HFFc6 (cell line): ENCODE measurements around the gene CFAP161. TPM values are rescaled to one million over a fixed set of nuclear protein-coding genes. Genes with fewer than 3 reads are reported as not detected.

Source experiments
- DNase-seq: peaks from one replicate; pipeline ENCODE4 v3.0.0-alpha.2; 2018
- H3K27ac Mint-ChIP-seq: 2 replicates; pipeline ENCODE4 v1.8.0; 2020; ENCODE audit warnings: mild to moderate bottlenecking, mixed read lengths
- H3K27me3 Mint-ChIP-seq: 2 replicates; pipeline ENCODE4 v1.8.0; 2021; ENCODE audit warnings: mild to moderate bottlenecking, moderate library complexity, mixed read lengths; ENCODE audit not compliant: insufficient read depth
- H3K36me3 Mint-ChIP-seq: 2 replicates; pipeline ENCODE4 v1.8.0; 2021; ENCODE audit warnings: low read depth, mixed read lengths
- H3K4me1 Mint-ChIP-seq: 2 replicates; pipeline ENCODE4 v1.8.0; 2020; ENCODE audit warnings: low read depth, mixed read lengths
- H3K4me3 Mint-ChIP-seq: 2 replicates; pipeline ENCODE4 v1.8.0; 2020; ENCODE audit warnings: mild to moderate bottlenecking, moderate library complexity, mixed read lengths
- H3K9me3 Mint-ChIP-seq: 2 replicates; pipeline ENCODE4 v1.8.0; 2020; ENCODE audit warnings: mild to moderate bottlenecking, mixed read lengths
- total RNA-seq, 6 experiments: library from RNA; stranded (reverse); fragmentation: NEBNext Ultra II Directional; extraction: Animal tissue kit (Norgen Biotek cat#: 25700); gene quantifications; 2 replicates in 1 of 6; 3 replicates in 5 of 6; pipeline ENCODE4 v1.2.3, GENCODE V29; 2021
- TF ChIP-seq, protein P1 (sequence below): fragments of 200-600 bp; sonication (generic); IDR thresholded peaks from 2 replicates; pipeline ENCODE4 v1.5.0; 2021; ENCODE audit warnings: antibody characterized with exemption, mild to moderate bottlenecking

CFAP161 gene
- total RNA-seq, 6 experiments from 2014 or later: 0.20 to 0.43 TPM; not detected in 4

DNA sequence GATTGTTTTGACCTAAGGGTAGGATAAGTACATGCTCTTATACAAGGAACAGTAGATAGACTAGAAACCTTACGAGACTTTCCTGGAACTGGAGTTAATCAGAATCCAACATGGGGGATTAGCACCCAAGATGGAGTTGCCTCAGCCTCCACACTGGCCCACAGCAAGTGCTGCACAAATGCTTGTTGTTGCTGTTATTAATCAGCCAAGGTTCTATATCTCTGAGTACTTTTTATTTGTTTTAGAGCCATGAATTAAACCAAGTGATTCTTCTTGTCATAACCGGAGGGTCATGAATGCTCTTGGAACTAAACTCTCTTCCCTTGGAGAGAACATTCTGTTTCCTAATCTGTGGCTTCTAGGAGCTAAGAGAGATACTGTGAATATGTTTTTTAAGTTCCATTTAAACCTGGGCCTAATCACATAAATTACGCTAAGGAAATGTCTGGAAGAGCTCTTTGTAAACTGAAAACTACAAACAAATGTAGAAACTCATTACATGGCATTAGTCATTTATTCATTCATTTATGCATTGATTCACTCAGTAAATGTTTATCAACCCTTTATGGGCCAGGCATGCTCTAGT lies 56.9 kb downstream of the CFAP161 start:
- no peak overlapping the region for H3K27ac Mint-ChIP-seq
- H3K27me3 Mint-ChIP-seq: peaks cover 5% of the 10 kb centered on the region
- TF ChIP-seq, protein P1, sequence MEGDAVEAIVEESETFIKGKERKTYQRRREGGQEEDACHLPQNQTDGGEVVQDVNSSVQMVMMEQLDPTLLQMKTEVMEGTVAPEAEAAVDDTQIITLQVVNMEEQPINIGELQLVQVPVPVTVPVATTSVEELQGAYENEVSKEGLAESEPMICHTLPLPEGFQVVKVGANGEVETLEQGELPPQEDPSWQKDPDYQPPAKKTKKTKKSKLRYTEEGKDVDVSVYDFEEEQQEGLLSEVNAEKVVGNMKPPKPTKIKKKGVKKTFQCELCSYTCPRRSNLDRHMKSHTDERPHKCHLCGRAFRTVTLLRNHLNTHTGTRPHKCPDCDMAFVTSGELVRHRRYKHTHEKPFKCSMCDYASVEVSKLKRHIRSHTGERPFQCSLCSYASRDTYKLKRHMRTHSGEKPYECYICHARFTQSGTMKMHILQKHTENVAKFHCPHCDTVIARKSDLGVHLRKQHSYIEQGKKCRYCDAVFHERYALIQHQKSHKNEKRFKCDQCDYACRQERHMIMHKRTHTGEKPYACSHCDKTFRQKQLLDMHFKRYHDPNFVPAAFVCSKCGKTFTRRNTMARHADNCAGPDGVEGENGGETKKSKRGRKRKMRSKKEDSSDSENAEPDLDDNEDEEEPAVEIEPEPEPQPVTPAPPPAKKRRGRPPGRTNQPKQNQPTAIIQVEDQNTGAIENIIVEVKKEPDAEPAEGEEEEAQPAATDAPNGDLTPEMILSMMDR: no peak
- H3K4me3 Mint-ChIP-seq: no peak overlapping the region
- no peaks in the 10 kb centered on the region for H3K36me3 Mint-ChIP-seq
- DNase-seq: no peak
- no peaks in the 10 kb centered on the region for H3K9me3 Mint-ChIP-seq
- peaks cover 22% of the 10 kb centered on the region for H3K4me1 Mint-ChIP-seq

DNA sequence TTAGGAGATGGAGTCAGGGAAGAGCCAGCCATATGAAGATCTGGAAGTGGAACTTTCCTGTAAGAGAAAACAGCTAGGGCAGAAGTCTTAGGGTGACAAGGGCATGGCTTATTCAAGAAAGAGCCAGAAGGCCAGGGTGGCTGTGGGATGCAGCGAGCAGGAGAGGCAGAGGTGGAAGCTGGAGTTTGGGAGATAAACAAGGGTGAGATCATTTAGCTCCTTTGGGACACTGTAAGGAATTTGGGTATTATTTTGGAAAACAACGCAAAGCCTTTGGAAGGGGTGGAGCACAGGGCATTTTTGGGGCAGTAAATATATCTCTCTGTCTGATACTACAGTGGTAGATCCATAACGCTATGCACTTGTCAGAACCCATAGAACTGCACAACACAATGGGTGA lies 57.6 kb downstream of the CFAP161 start:
- no peaks in the 10 kb centered on the region for H3K36me3 Mint-ChIP-seq
- H3K27me3 Mint-ChIP-seq: peaks cover 5% of the 10 kb centered on the region
- no peak overlapping the region for H3K27ac Mint-ChIP-seq
- peaks cover 22% of the 10 kb centered on the region for H3K4me1 Mint-ChIP-seq
- H3K9me3 Mint-ChIP-seq: no peaks in the 10 kb centered on the region
- TF ChIP-seq, protein P1: no peak
- no peak for DNase-seq
- H3K4me3 Mint-ChIP-seq: no peak overlapping the region

DNA sequence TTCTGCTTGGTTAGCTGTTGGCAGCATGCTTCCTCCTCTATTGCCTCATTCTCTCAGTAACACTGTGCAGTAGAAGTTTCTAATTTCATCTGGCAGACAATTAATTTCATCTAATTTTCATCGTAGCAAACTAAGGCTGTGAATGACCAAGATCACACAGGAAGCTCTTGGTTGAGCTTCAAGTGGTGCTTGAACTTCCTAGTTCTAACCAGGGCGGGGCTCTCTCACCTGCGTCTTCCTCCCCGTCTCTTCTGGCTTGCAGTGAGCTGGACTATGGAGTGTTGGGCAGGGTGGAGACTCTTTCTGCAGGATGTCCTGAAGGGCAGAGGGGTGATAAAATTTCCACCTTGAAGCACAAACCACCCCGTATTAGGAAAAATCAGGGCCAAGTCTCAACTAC lies 60.7 kb downstream of the CFAP161 start:
- H3K4me1 Mint-ChIP-seq: peaks cover 16% of the 10 kb centered on the region
- no peak overlapping the region for H3K4me3 Mint-ChIP-seq
- TF ChIP-seq, protein P1: no peak
- no peak for DNase-seq
- no peaks in the 10 kb centered on the region for H3K9me3 Mint-ChIP-seq
- no peaks in the 10 kb centered on the region for H3K36me3 Mint-ChIP-seq
- no peak overlapping the region for H3K27ac Mint-ChIP-seq
- peaks cover 7% of the 10 kb centered on the region for H3K27me3 Mint-ChIP-seq

DNA sequence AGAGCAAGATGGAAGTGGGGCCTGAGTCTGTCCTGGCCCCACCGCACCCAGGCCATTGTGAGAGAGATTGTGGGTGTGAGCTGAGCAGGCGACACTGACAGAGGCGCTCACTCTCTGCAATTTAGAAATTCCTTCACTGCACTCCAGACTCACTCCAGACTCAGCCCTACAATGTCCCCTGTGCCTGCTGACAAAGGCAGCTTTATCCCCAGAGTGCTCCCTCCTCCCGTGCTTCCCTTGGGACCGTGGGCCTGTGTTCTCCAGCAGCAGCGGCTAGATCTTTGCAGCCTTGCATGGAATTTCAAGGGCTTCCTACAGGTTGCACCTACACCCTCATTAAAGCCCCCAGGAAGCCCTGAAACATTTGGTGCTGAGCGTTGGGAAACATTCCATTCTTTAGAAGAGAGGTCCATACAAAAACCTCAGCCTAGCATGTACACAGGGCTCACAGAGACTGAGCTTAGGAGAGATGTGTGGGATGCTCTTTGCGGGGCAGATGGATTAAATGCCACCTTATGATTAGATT lies 61.3 kb downstream of the CFAP161 start:
- DNase-seq: no peak
- H3K4me1 Mint-ChIP-seq: peaks cover 9% of the 10 kb centered on the region
- peaks cover 7% of the 10 kb centered on the region for H3K27me3 Mint-ChIP-seq
- no peaks in the 10 kb centered on the region for H3K9me3 Mint-ChIP-seq
- no peaks in the 10 kb centered on the region for H3K36me3 Mint-ChIP-seq
- H3K27ac Mint-ChIP-seq: no peak overlapping the region
- no peak overlapping the region for H3K4me3 Mint-ChIP-seq
- TF ChIP-seq, protein P1: no peak

DNA sequence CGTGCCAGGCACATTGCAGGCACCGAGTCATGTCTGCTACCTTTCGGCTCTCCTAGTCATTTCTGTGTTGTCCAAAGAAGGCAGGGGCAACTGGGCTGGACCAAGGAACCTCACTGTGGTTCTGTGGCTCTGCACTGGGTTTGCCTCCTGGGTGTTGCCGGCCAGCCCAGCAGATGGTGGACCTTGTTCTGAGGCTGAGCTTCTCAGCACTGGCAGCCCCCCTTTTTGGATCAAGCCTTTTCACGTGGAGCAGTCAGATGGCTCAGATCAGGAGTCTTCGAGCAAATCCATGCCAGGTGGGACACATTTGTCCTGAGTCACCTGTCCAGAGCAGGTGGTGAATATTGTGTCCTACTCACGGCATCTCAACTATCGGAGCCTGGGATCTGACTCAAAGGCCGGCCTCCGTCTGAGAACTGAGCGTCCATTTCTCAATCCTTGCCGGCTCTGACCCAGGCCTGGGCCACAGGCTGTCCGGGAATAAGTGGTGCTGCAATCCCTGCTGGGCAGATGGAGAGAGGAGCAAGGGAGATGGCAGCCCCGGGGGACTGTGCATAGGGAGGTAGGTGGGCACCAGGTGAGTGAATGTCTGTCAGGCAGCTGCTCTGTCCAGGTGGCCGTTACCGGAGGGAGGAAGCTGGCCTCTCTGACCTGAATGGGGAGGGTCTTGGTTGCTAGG lies 62.6 kb downstream of the CFAP161 start, which contains the start of gene IL16:
IL16 (plus strand) TSS at position 304 of the 679 bp plus-strand sequence. CDS start 28,521 bp downstream, outside the sequence.
- peaks cover 7% of the 10 kb centered on the region for H3K27me3 Mint-ChIP-seq
- H3K27ac Mint-ChIP-seq: no peak within 1 kb of the TSS
- no peaks in the 10 kb centered on the region for H3K36me3 Mint-ChIP-seq
- H3K4me1 Mint-ChIP-seq: no peaks in the 10 kb centered on the region
- TF ChIP-seq, protein P1: no peak
- H3K4me3 Mint-ChIP-seq: no peak within 1 kb of the TSS
- H3K9me3 Mint-ChIP-seq: no peaks in the 10 kb centered on the region
- no peak for DNase-seq
